Peyer's patch (tissue), 4 donors: Measurements from ENCODE around the gene CORIN. TPM values are rescaled to one million over a fixed set of nuclear protein-coding genes. Genes with fewer than 3 reads are reported as not detected.
"Not testable (repeated sequence)": the region's sequence is repeated elsewhere in the genome, so short reads cannot be mapped to it uniquely, and the experiment has no call there.

Experiments
- DNase-seq, 3 donors: peaks; one replicate each; pipeline ENCODE4 v3.0.0-alpha.2; 2017 to 2019
- H3K27ac ChIP-seq, 4 donors: fragments of 200-600 bp; sonication (generic); one replicate each; pipeline ENCODE4 v1.5.1; 2016 to 2019
- H3K27me3 ChIP-seq, 2 donors: fragments of 200-600 bp; sonication (generic); one replicate each; pipeline ENCODE4 v1.5.1; 2019
- H3K36me3 ChIP-seq, 3 donors: fragments of 200-600 bp; sonication (generic); one replicate each; pipeline ENCODE4 v1.5.1; 2016 to 2019
- H3K4me1 ChIP-seq, 4 donors: fragments of 200-600 bp; sonication (generic); one replicate each; pipeline ENCODE4 v1.5.1; 2016 to 2019
- H3K4me3 ChIP-seq, 4 donors: fragments of 200-600 bp; sonication (generic); 1 replicate in 3 of 4; 2 replicates in 1 of 4; pipeline ENCODE4 v1.5.1; 2016 to 2019; ENCODE audit warnings: mild to moderate bottlenecking in 1 of 4
- H3K9me3 ChIP-seq, 4 donors: fragments of 200-600 bp; sonication (generic); one replicate each; pipeline ENCODE4 v1.5.1; 2016 to 2019; ENCODE audit warnings: mild to moderate bottlenecking in 1 of 4
- CTCF ChIP-seq, 6 experiments: fragments of 450-650 bp in 4 of 6; fragments of 200-600 bp in 2 of 6; sonication (generic) in 1 of 6; IDR thresholded peaks; one replicate each; pipeline ENCODE4 v1.5.1; 2017 to 2019; ENCODE audit warnings: antibody characterized with exemption in 6 of 6, mild to moderate bottlenecking in 3 of 6, moderate library complexity in 1 of 6
- POLR2A ChIP-seq, 2 donors: fragments of 450-650 bp; IDR thresholded peaks; one replicate each; pipeline ENCODE4 v1.5.1; 2017; ENCODE audit warnings: antibody characterized with exemption in 2 of 2, mild to moderate bottlenecking in 2 of 2, moderate library complexity in 2 of 2
- total RNA-seq, 4 donors: library from RNA; depleted of rRNA; stranded (reverse); fragments of >200 nt; gene quantifications; one replicate each; pipeline ENCODE4 v1.1.0, GENCODE V29; 2016

The CORIN gene
- total RNA-seq, 4 donors from 2014 or later = 0.27 to 0.70 (median 0.57) TPM; not detected in 1

- TF ChIP-seq CTCF (IDR thresholded peaks at IDR 0.05) (no peak), POLR2A (IDR thresholded peaks at IDR 0.05) (no peak)
- H3K36me3 ChIP-seq = no peaks in the 10 kb centered on the region
- H3K4me3 ChIP-seq = no peak overlapping the region
- no peaks in the 10 kb centered on the region for H3K27me3 ChIP-seq
- H3K4me1 ChIP-seq = no peaks in the 10 kb centered on the region
- no peak for DNase-seq
- no peaks in the 10 kb centered on the region for H3K9me3 ChIP-seq
- no peak overlapping the region for H3K27ac ChIP-seq
Measured at GRCh38 chr4:47694322-47694721, 143.5 kb downstream of the CORIN start.

- DNase-seq = no peak
- H3K36me3 ChIP-seq = no peaks in the 10 kb centered on the region
- TF ChIP-seq POLR2A (IDR thresholded peaks at IDR 0.05) (no peak), CTCF (IDR thresholded peaks at IDR 0.05) (no peak)
Measured at GRCh38 chr4:47692691-47693090, 145.2 kb downstream of the CORIN start.

GRCh38 chr4:47691757-47692383 lies 146.0 kb downstream of the CORIN start:
- H3K27me3 ChIP-seq, H3K4me3 ChIP-seq, H3K4me1 ChIP-seq, DNase-seq, H3K27ac ChIP-seq, H3K36me3 ChIP-seq, H3K9me3 ChIP-seq: not testable (repeated sequence)

More at GRCh38 chr4:47692691-47693090, 145.2 kb downstream of the CORIN start:
- H3K27me3 ChIP-seq = no peaks in the 10 kb centered on the region
- H3K27ac ChIP-seq = no peak overlapping the region
- H3K4me1 ChIP-seq = no peaks in the 10 kb centered on the region
- H3K4me3 ChIP-seq = no peak overlapping the region
- no peaks in the 10 kb centered on the region for H3K9me3 ChIP-seq

DNA sequence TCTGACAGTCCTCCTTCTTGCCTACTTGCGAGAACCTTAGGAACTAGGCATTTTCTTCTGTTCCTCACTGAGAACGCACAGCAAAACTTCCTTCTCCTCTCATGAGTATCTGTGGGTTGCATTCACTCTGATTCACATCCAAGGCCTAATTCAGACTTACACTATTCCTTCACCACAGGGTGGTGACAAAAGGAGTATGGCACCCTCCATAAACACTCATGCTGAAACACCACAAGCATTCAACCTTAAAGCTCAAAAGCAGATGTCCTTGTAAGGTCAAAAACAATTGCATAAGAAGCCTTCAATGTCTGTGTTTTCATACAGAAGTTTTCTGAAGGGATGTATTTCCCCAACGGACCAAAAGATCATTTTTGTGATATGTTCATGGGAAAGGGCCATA lies 147.3 kb downstream of the CORIN start:
- H3K27me3 ChIP-seq = no peaks in the 10 kb centered on the region
- DNase-seq = no peak
- H3K9me3 ChIP-seq = no peaks in the 10 kb centered on the region
- no peaks in the 10 kb centered on the region for H3K4me1 ChIP-seq
- TF ChIP-seq POLR2A (IDR thresholded peaks at IDR 0.05) = no peak
- no peak for TF ChIP-seq CTCF (IDR thresholded peaks at IDR 0.05)
- no peaks in the 10 kb centered on the region for H3K36me3 ChIP-seq
- no peak overlapping the region for H3K27ac ChIP-seq
- H3K4me3 ChIP-seq = no peak overlapping the region

GRCh38 chr4:47686294-47686872 lies 151.5 kb downstream of the CORIN start:
- H3K36me3 ChIP-seq = no peaks in the 10 kb centered on the region
- no peaks in the 10 kb centered on the region for H3K4me1 ChIP-seq
- H3K4me3 ChIP-seq = no peak overlapping the region
- H3K27ac ChIP-seq = no peak overlapping the region
- no peaks in the 10 kb centered on the region for H3K27me3 ChIP-seq
- TF ChIP-seq CTCF (IDR thresholded peaks at IDR 0.05) (peak; percentile 8 to 71 (median 56)), POLR2A (IDR thresholded peaks at IDR 0.05) (no peak)
- H3K9me3 ChIP-seq = no peaks in the 10 kb centered on the region
- DNase-seq = peak in 2 of 3 donors; percentile 22 to 78

- Histone ChIP-seq H3K27ac (no peak overlapping the region), H3K4me3 (no peak overlapping the region), H3K27me3 (no peaks in the 10 kb centered on the region), H3K9me3 (no peaks in the 10 kb centered on the region), H3K4me1 (no peaks in the 10 kb centered on the region), H3K36me3 (no peaks in the 10 kb centered on the region)
- no peak for DNase-seq
- TF ChIP-seq POLR2A (IDR thresholded peaks at IDR 0.05) = no peak
- no peak for TF ChIP-seq CTCF (IDR thresholded peaks at IDR 0.05)
Measured at GRCh38 chr4:47675806-47676205, 162.1 kb downstream of the CORIN start.
